HG03159 (cell line): ENCODE data around the gene NCCRP1.

Experiments used
- ATAC-seq: cut with Tn5 transposase; IDR thresholded peaks from one replicate; pipeline ENCODE4 v1.9.1; 2021; ENCODE audit warnings: mild to moderate bottlenecking, moderate library complexity; ENCODE audit not compliant: unreplicated experiment

Gene NCCRP1

DNA sequence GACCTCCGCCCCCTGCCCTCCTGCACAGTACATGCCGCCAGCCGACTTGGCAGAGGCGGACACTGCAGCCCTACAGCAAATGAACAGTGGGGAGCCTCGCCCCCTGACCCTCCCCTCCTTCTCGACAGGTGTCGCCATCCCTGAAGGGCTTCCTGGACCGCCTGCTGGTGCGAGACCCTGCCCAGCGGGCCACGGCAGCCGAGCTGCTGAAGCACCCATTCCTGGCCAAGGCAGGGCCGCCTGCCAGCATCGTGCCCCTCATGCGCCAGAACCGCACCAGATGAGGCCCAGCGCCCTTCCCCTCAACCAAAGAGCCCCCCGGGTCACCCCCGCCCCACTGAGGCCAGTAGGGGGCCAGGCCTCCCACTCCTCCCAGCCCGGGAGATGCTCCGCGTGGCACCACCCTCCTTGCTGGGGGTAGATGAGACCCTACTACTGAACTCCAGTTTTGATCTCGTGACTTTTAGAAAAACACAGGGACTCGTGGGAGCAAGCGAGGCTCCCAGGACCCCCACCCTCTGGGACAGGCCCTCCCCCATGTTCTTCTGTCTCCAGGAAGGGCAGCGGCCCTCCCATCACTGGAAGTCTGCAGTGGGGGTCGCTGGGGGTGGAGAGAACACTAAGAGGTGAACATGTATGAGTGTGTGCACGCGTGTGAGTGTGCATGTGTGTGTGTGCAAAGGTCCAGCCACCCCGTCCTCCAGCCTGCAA, 18.3 kb upstream of the NCCRP1 start:
- no peak for ATAC-seq

DNA sequence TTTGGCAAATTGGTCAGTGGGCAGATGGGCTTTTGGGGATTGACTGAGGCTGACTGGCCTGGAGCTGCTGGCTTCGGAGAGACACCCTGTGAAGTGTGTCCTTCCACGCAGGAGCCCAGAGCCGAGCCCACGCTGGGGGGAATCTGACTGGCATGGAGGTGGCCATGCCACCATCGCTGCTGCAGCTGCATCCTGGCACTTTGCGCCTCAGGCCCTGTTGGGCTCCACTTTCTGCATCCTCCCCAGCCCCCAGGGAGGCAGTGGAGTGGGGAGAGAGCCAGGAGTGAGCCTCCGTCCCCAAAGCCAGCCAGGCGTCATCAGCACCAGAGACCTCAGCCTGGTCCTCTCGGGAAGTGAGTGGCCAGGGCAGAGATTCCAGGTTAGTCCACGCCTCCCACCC, 17.0 kb upstream of the NCCRP1 start:
- no peak for ATAC-seq

DNA sequence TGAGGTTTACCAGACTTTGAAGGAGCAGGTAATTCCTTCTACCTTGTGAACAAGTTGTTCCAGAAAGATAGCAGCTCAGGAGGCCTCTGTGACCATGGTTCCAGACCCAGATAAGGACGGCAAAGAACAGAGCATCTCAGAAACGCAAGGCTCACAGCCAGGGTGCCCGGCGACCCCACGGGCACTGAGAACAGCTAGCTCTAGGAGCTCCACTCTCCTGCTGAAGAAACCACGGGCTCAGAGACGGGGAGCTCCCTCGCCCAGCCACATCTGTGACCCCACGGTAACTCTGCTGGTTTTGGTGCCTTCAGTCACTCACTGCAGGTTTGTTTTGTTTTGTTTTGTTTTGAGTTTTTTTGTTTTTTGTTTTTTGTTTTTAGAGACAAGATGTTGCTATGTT, 16.0 kb upstream of the NCCRP1 start:
- no peak for ATAC-seq

DNA sequence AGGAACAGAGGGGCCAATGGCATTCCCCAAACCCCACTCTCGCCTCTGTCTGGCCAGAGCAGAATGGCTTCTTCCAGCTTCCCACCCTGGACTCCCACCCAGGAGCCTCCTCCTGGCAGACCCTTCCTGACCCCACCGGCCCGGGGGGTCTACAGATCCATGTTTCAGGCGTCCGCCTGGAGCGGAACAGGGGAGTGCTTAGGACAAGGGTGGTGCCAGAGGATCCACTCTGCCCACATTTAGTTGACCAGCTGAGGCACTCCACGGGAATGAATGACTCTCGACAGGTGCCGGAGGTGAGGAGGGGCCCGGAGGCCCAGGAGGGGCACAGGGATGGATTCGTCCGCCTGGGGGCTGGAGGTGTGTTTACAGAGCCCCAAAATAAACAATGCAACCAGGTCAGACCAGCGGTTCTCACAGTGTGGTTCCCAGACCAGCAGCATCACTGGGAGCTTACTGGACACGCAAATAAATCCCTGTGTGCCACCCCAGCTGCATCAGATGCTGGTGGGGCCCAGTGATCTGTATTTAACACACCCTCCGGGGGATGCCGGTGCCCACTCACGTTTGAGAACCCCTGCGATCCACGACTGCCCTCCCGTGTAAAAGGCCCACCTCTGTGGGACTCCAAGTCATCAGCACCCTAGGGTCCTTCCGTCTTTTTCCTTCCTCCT, 15.1 kb upstream of the NCCRP1 start:
- ATAC-seq = no peak

DNA sequence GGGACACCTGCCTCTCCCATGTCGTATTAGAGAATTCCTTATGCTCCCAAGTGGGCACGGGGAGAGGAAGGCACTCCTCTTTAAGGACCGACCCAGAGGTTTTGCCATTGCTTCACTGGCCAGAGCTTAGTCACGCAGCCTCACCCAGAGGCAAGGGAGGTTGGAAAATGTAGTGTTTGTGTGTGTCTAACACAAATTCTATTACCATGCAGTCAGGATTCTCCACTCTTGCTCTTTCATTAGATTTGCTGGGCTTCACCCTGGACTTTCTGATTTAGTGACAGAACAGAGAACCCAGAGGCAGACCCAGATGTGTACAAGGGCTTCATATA, 14.6 kb upstream of the NCCRP1 start:
- no peak for ATAC-seq

DNA sequence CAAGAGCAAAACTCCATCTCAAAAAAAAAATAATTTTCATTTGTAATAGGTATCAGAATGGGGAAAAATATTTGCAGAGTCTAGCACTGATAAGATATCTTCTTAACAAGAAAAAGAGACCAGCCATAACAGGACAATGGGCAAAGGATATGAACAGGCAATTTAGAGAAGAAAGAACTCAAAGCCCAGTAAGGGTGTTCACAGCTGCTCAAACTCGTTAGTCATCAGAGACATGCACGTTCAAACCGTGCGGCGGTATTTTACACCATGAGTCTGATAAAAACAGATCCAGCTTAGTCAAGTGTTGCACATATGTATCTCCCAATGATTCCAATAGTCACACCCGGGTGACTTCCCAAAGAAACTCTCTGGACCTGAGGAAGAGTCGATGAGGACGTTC, 13.7 kb upstream of the NCCRP1 start:
- no peak for ATAC-seq

DNA sequence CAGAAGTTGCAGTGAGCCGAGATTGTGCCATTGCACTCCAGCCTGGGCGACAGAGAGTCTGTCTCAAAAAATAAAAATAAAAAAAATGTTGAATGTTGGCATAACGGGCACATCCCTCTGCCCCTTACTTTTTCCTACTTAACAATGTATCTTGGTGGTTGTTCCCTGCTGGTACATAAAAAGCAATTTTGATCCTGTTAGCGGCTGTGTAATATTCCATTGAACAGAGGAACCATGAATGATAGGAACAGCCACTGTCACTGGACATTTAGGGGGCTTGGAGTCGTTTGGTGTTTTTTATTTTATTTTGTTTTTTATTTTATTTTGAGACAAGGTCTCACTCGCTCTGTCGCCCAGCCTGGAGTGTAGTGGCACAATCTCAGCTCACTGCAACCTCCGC, 10.4 kb upstream of the NCCRP1 start:
- no peak for ATAC-seq

DNA sequence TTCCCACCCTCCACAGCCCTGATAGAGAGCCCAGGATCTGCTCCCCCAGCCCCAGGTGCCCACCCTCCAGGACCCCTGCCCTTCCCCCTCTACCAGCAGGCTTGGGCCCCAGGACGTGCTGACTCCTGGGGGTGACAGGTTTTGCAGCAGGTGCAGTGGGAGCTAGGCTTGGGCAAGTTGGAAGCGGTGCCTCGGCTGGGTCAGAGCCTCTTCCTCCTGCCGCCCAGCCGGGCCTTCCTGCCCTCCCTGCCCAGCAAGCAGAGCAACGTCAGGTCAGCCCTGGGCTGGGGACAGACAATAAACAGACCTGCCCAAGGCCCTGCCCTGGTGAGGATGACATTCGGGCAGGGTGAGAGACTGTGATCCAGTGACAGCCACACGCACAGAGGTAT, 9.2 kb upstream of the NCCRP1 start:
- ATAC-seq = no peak

DNA sequence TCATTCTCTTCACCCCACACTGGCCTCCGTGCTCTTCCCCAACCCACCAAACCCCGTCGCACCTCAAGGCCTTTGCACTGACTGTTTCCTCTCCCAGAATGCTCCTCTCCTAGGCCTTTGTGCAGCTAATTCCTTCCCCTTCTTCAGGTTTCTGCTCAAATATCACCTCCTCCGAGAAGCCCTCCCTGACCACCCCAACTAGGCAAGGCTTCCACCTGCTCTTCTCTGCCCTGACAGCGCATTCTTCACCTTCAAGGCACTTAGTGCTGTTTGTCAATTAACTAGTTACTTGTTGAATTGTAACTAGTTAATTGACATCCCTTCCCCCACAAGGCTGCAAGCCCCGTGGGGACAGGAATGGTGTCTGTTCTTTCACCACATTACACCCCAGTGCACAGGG, 7.8 kb upstream of the NCCRP1 start:
- no peak for ATAC-seq

DNA sequence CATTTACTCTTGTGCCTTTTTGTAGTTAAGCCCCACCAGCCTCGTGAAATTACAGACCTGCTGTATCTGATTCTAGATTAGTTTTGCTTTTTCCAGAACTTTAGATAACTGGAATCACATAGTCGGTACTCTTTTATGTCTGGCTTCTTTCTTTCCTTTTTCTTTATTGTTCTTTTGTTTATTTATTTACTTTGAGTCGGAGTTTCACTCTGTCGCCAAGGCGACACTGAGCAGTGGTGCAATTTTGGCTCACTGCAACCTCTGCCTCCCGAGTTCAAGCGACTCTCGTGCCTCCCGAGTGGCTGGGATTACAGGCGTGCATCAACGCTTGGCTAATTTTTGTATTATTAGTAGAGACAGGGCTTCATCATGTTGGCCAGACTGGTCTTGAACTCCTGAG, 6.0 kb upstream of the NCCRP1 start:
- no peak for ATAC-seq

DNA sequence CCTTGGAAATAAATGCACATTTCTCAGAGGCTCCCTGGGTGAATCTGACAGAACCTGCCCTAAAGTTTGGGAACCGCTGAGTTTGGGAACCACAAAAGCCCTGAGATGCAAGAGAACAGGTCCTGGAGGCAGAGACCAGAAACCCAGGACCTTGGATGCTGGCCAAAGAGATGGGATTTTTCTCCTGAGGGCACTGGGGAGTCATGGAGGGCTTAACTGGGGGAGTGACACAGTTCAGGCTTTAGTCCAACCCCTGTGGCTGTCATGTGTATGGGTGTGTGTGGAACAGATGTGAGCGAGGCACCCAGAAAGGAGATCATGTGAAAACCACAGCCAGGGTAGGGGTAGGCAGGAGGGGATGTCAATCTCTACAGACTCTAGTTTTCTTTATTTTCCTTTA, 3.9 kb upstream of the NCCRP1 start:
- ATAC-seq = no peak

DNA sequence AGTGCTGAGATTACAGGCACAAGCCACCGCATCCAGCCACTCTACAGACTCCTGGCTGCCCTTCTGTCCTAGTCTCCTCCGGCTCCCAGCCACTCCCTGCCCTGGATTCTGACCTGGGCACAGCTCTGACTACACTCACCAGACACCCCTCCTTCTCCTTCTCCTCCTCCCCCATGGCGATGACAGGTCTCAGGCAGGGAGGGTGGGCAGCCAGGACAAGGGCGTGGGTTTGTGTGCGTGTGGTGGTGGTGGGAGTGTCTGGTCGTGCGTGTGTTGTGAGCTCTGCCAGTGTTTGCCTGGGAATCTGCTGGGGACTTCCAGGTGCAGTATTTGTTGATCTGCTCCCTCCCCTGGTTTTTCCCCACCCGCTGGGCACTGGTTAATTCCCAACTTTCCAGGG, 3.0 kb upstream of the NCCRP1 start:
- no peak for ATAC-seq

DNA sequence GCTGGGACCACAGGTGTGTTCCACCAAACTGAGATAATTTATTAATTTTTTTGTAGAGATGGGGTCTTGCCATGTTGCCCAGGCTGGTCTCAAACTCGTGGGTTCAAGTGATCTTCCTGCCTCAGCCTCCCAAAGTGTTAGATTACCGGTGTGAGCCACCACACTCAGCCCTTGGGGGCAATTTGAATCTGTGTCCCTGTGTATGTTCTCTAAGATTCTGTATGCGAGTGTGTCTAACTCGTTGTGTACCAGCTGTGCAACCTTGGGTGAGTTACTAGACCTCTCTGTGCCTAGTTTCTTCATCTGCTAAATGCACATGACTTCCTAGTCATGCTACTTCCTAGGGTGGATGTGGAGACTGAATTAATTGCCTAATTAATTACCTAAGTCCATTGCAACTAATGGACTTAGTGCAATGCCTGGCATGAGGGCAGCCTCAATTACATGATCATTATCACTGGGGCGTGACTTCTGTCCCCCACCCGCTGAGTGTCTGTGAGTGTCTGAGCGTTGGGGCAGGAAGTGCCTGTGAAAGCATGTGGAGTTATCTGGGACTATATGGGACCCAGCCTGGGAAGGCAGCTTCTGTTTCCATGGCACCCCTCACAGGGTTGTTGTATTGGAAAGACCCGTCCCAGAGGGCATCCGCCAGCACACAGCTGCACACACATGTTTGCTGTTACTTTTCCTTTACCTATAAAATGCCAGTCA, 1.8 kb upstream of the NCCRP1 start:
- no peak for ATAC-seq

DNA sequence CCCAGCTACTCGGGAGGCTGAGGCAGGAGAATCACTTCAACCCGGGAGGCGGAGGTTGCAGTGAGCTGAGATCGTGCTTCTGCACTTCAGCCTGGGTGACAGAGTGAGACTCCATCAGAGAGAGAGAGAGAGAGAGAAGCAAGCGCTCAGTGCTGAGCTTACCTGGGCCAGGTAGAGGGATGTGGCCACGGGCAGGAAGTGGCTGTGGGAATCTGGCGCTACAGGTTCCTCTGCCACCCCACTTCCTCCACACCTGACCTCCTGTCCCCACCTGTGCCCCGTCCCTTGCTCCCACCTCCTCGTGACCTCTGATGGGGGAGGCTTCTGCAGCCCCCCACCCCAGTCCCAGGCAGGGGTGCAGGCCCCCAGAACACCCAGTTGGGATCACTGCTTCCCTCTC, 1.0 kb upstream of the NCCRP1 start:
- no peak for ATAC-seq

DNA sequence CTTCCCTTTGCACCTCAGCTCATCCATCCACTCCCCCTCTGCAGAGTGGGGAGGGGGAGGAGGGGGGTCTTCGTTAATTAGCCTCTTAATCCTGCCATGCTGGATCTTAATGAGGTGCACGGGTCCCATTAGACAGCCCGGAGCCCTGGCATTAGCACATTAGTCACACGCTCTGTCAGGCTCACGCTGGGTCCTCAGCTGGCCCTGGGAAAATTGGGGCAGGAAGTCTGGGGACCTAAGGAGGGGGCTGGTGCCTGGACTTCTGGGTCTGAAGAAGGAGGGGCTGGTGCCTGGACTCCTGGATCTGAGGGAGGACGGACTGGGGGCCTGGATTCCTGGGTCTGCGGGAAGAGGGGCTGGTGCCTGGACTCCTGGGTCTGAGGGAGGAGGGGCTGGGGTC, 444 bp upstream of the NCCRP1 start:
- ATAC-seq = no peak

DNA sequence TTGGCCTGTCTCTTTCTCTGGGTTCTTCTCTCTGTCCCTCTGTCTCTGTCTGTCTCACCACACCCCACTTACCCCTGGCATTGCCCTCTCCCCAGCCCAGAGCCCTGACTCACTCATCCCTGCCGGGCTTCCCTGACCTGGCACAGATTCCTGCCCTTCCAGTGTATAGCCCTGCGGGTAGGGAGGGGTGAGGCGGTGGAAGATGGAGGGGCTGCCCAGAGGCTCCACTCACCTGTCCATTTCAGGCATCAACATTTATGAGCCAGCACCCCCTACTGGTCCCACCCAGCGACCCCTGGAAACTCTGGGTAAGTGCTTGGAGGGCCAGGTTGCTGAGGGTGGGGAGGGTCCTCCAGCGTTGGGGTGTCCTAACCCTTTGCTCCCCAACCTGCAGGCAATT, 1.0 kb downstream of the NCCRP1 start:
- ATAC-seq = no peak

DNA sequence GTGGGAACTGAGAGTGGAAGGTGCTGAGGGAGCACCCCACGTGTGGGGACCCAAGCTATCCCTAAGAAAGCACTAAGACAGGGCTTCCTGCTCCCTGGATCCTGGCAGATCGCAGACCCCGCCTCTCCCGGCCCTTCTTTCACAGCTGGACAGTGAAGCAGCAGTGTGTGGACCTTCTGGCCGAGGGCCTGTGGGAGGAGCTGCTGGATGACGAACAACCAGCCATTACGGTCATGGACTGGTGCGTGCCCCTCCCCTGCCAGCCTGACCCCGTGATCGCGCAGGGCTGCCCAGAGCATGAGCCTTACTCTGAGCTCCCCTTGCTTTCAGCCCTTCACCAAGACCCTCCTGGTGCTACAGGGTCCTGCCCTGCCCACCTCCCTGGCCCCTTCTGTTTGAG, 2.3 kb downstream of the NCCRP1 start:
- no peak for ATAC-seq

DNA sequence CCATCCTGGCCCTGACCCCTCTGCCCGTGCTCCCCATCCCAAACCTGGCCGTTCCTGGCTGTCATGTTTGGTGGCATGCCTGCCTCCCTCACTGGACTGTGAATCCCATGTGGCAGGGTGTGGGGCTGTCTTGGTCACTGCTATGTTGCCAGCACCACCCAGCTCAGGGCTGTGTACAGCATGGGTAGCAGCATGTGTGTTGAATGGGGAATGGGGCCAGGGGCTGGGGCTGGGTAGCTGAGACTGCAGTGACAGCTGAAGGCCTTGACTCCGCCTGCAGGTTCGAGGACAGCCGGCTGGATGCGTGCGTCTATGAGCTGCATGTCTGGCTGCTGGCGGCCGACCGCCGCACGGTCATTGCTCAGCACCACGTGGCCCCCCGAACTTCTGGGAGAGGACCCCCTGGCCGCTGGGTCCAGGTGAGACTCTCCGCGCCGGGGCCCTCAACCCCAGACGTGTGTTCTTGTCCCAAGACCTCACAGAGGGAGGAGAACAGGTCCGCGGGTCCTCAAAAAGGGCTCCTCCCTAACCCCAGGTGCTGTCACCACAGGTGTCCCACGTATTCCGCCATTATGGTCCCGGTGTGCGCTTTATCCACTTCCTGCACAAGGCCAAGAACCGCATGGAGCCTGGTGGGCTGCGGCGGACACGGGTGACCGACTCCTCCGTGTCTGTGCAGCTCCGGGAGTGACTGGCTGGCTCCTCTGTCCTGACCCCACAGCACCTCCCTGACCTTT, 3.5 kb downstream of the NCCRP1 start:
- no peak for ATAC-seq

DNA sequence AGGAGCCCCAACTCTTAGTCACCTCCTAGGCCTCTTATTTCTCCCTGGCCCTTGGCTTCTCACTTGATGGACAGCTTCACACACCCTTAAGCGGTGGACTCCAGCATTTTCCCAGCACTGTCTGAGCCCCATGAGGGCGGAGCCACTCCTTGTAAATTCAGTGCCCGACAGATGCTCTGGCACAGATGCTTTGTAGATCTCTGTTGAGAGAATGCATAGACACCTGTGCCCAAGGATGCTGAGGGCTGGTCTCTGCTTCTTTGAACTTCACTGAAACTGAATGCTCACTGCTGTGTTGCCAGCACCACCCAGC, 4.0 kb downstream of the NCCRP1 start:
- ATAC-seq = no peak

DNA sequence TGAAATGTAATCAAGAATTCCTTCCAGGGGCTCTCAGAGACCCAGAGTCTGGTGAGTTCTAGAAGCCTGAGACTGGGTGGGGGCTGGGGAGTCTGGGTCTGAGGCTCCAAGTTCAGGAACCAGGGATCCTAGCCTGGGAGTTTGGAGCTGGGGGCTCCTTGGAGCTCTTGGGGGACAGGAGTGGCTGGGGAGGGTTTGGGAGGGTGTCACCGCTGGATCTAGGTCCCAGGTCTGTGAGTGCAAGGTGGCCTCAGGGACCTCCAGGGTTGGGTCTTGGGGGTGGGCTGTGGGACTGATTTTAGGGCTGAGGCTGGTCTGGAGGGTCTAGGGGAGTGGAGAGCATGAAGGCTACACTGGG, 6.2 kb downstream of the NCCRP1 start:
- ATAC-seq = no peak

DNA sequence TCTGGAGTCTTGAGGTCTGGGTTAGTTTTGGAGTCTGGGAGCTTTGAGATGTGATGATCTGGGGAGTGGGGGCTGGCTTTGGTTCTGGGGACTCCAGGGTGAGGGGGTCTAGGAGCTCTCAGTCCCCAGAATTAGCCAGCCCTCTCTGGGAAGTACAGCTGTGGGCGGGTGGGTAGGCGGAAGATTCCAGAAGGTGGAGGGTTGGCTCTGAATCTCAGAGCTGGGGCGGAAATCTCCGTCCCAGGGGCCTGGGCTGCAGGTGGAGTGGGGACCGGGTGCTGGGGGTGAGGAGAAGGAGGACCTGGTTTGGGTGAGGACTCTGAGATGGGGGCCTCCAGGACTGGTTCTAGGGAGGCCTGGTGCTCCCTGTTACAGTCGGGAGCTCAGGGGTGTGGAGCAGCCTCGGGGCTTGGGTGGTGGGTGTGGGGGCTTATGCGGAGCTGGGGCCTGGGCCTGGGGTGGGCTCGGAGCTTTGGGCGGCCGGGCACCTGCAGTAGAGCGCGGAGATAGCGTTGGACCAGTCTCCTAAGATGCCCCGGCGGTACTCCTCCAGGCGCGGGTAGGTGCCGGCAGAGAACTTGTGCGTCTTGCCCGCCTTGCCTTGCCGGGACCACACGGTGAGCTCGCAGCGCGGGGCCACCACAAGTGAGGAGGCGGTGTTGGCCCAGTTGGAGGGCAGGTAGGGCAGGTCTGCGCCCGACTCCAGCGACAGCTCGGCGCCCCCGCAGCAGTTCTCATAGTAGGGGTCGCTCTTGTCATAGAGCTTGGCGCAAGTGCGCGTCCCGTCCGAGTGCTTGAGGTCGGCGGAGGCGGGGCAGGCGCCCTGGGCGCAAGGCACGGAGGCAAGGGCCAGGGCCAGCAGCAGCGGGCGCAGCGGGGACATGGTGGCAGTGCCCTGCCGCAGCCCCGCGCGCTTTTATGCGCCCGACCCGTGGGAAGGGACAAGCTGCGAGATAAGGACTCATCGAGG, 6.9 kb downstream of the NCCRP1 start, which contains the start of gene SYCN:
TSS of gene SYCN (minus strand) at position 892 of the 970 bp plus-strand sequence. CDS start at position 883, 9 bp downstream.
- no peak for ATAC-seq
